Calu3 (cell line): ENCODE results near the gene SLX1A. TPM values are rescaled to one million over a fixed set of nuclear protein-coding genes. Genes with fewer than 3 reads are reported as not detected.
"Not testable (repeated sequence)": the region's sequence is repeated elsewhere in the genome, so short reads cannot be mapped to it uniquely, and the experiment has no call there.

Source experiments
- BruUV-seq: library from RNA; stranded (reverse); fragments of 400-500 nt; replicated peaks from 2 replicates; lab custom pipeline; 2021; lab: Mats Ljungman, UMichigan
- CTCF ChIA-PET: fragments of 300-600 bp; sonication (Branson Sonifier 250); formaldehyde crosslinking; loops from one replicate; lab custom pipeline; 2022; ENCODE audit warnings: antibody characterized with exemption; lab: Charles Lee
- DNase-seq: peaks from one replicate; pipeline ENCODE4 v3.0.0; 2022
- H3K27ac Mint-ChIP-seq: one replicate; pipeline ENCODE4 v1.8.0; 2022; ENCODE audit warnings: mixed read lengths; ENCODE audit not compliant: unreplicated experiment
- H3K27me3 Mint-ChIP-seq: one replicate; pipeline ENCODE4 v1.8.0; 2022; ENCODE audit warnings: mixed read lengths; ENCODE audit not compliant: unreplicated experiment
- H3K36me3 Mint-ChIP-seq: one replicate; pipeline ENCODE4 v1.8.0; 2022; ENCODE audit warnings: mild to moderate bottlenecking, moderate library complexity, mixed read lengths; ENCODE audit not compliant: insufficient read depth, unreplicated experiment
- H3K4me1 Mint-ChIP-seq: one replicate; pipeline ENCODE4 v1.8.0; 2022; ENCODE audit warnings: mild to moderate bottlenecking, low read depth, mixed read lengths; ENCODE audit not compliant: unreplicated experiment
- H3K4me3 Mint-ChIP-seq: one replicate; pipeline ENCODE4 v1.8.0; 2022; ENCODE audit warnings: mild to moderate bottlenecking, low read depth, moderate library complexity, mixed read lengths; ENCODE audit not compliant: unreplicated experiment
- H3K9me3 Mint-ChIP-seq: one replicate; pipeline ENCODE4 v1.8.0; 2022; ENCODE audit warnings: low read depth, mixed read lengths; ENCODE audit not compliant: unreplicated experiment
- CTCF ChIP-seq: fragments of 200-600 bp; IDR thresholded peaks from one replicate; pipeline ENCODE4 v1.8.0; 2022; ENCODE audit warnings: antibody characterized with exemption; ENCODE audit not compliant: unreplicated experiment
- intact Hi-C: fragments of 100-400 bp; cut with micrococcal nuclease; formaldehyde crosslinking; loops from one replicate; pipeline ENCODE4 v1.10.0; 2022; ENCODE audit not compliant: unreplicated experiment
- total RNA-seq: library from RNA; stranded (reverse); gene quantifications from 2 replicates; pipeline ENCODE4 v1.2.3, GENCODE V29; 2022

The SLX1A gene
- total RNA-seq, 1 experiment from 2014 or later = 45.0 TPM

- no peaks in the 10 kb centered on the region for H3K27me3 Mint-ChIP-seq
- H3K27ac Mint-ChIP-seq = no peak overlapping the region
- H3K4me3 Mint-ChIP-seq = no peak overlapping the region
- no peaks in the 10 kb centered on the region for H3K4me1 Mint-ChIP-seq
- no peak for TF ChIP-seq CTCF
- DNase-seq = no peak
- intact Hi-C loops = no loop called here
- no peaks in the 10 kb centered on the region for H3K9me3 Mint-ChIP-seq
- H3K36me3 Mint-ChIP-seq = peaks cover 5% of the 10 kb centered on the region
- BruUV-seq = no TSS peak
- CTCF ChIA-PET = interaction anchor here (0.7 kb wide), 1 partner anchor 115 kb away, joined by 3 read pairs; no protein-coding TSS in a partner anchor
Measured at GRCh38 chr16:30155188-30155587, 38.5 kb upstream of the SLX1A start.

GRCh38 chr16:30157214-30157613 lies 36.5 kb upstream of the SLX1A start:
- no peak for TF ChIP-seq CTCF
- DNase-seq = no peak
- Mint-ChIP-seq H3K27me3 (no peaks in the 10 kb centered on the region), H3K36me3 (peaks cover 5% of the 10 kb centered on the region), H3K27ac (no peak overlapping the region), H3K9me3 (no peaks in the 10 kb centered on the region), H3K4me3 (no peak overlapping the region), H3K4me1 (no peaks in the 10 kb centered on the region)
- intact Hi-C loops = no loop called here
- BruUV-seq = no TSS peak
- CTCF ChIA-PET = interaction anchor here (1.0 kb wide), 1 partner anchor 762 kb away, joined by 3 read pairs; no protein-coding TSS in a partner anchor

GRCh38 chr16:30163538-30163937 lies 30.1 kb upstream of the SLX1A start:
- no TSS peak for BruUV-seq
- intact Hi-C loops = no loop called here
- no peak for TF ChIP-seq CTCF
- no peaks in the 10 kb centered on the region for H3K9me3 Mint-ChIP-seq
- no peak overlapping the region for H3K27ac Mint-ChIP-seq
- DNase-seq = no peak
- H3K4me3 Mint-ChIP-seq = no peak overlapping the region
- H3K4me1 Mint-ChIP-seq = no peaks in the 10 kb centered on the region
- no peaks in the 10 kb centered on the region for H3K27me3 Mint-ChIP-seq
- H3K36me3 Mint-ChIP-seq = peaks cover 3% of the 10 kb centered on the region
- CTCF ChIA-PET = no interaction called here

- CTCF ChIA-PET = no interaction called here
- no peak for DNase-seq
- Mint-ChIP-seq H3K36me3 (no peaks in the 10 kb centered on the region), H3K4me1 (no peaks in the 10 kb centered on the region), H3K27me3 (no peaks in the 10 kb centered on the region), H3K9me3 (no peaks in the 10 kb centered on the region), H3K27ac (no peak overlapping the region), H3K4me3 (no peak overlapping the region)
- BruUV-seq = no TSS peak
- intact Hi-C loops = no loop called here
- TF ChIP-seq CTCF = no peak
Measured at GRCh38 chr16:30166202-30166902, 27.3 kb upstream of the SLX1A start.

GRCh38 chr16:30168746-30169145 lies 24.9 kb upstream of the SLX1A start:
- H3K27ac Mint-ChIP-seq, intact Hi-C loops, H3K4me1 Mint-ChIP-seq, BruUV-seq, H3K27me3 Mint-ChIP-seq, H3K9me3 Mint-ChIP-seq, H3K36me3 Mint-ChIP-seq, CTCF ChIA-PET, DNase-seq, H3K4me3 Mint-ChIP-seq: not testable (repeated sequence)

- H3K9me3 Mint-ChIP-seq, BruUV-seq, H3K27me3 Mint-ChIP-seq, H3K4me1 Mint-ChIP-seq, intact Hi-C loops, H3K36me3 Mint-ChIP-seq, H3K27ac Mint-ChIP-seq, DNase-seq, H3K4me3 Mint-ChIP-seq, CTCF ChIA-PET: not testable (repeated sequence)
Measured at GRCh38 chr16:30169416-30169815, 24.3 kb upstream of the SLX1A start.

GRCh38 chr16:30170145-30170544 lies 23.5 kb upstream of the SLX1A start:
- H3K4me1 Mint-ChIP-seq, H3K9me3 Mint-ChIP-seq, H3K27me3 Mint-ChIP-seq, BruUV-seq, H3K27ac Mint-ChIP-seq, H3K4me3 Mint-ChIP-seq, DNase-seq, CTCF ChIA-PET, H3K36me3 Mint-ChIP-seq, intact Hi-C loops: not testable (repeated sequence)
